GM12874 (cell line): Measurements from ENCODE around the gene GRHPR.

ENCODE experiments used
- TF ChIP-seq, protein P1 (sequence below): IDR thresholded peaks from 2 replicates; pipeline ENCODE4 v1.5.1; 2011; ENCODE audit warnings: low read depth, mild to moderate bottlenecking, control low read depth, low read length, moderate library complexity; ENCODE audit not compliant: insufficient read depth

The GRHPR gene

DNA sequence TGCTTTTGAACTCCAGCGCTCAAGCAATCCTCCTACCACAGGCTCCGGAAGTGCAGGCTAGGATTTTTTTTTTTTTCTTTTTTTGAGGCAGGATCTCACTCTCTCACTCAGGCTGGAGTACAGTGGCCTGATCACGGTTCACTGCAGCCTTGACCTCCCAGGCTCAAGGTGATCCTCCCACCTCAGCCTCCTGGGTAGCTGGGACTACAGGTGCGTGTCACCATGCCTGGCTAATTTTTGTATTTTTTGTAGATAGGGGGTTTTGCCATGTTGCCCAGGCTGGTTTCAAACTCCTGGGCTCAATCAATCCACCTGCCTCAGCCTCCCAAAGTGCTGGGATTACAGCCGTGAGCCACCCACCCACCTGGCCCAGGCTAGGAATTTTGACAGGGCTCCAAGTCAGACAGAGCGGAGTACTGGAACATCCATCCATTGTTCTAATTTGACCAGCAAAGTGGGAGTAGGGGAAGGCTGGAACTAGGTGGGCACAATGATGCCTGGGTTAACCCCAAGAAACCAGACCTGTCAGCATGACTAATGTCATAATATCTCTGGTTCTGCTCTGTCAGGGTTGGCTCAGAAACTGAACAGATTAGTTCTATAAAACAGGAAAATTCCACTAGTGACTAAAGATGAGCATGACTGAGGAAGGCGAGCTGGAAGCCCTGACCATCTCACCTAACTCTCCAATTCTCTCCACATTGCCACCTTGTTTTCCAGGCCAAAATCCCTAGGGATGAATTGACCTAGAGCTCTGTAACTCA lies 33.6 kb downstream of the GRHPR start:
- TF ChIP-seq, protein P1, sequence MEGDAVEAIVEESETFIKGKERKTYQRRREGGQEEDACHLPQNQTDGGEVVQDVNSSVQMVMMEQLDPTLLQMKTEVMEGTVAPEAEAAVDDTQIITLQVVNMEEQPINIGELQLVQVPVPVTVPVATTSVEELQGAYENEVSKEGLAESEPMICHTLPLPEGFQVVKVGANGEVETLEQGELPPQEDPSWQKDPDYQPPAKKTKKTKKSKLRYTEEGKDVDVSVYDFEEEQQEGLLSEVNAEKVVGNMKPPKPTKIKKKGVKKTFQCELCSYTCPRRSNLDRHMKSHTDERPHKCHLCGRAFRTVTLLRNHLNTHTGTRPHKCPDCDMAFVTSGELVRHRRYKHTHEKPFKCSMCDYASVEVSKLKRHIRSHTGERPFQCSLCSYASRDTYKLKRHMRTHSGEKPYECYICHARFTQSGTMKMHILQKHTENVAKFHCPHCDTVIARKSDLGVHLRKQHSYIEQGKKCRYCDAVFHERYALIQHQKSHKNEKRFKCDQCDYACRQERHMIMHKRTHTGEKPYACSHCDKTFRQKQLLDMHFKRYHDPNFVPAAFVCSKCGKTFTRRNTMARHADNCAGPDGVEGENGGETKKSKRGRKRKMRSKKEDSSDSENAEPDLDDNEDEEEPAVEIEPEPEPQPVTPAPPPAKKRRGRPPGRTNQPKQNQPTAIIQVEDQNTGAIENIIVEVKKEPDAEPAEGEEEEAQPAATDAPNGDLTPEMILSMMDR = no peak

DNA sequence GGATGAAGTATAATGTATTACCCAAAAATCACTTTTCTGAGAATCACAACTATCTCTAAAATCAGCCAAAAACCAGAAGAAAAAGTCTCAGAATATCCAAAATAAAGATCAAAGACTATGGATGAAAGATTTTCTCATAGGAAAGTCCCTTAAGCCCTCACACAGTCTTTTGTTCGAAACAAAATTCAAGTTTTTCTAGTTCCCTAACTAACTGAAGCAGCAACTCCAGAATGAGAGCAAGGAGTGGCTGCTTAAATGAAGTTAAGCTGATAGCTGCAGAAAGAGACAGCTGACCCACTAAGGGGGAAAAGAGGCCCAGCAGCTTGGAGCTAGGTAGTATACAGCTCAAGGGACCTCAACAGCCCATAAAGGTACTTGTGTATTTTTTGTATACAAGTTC lies 34.3 kb downstream of the GRHPR start:
- TF ChIP-seq, protein P1 = no peak

DNA sequence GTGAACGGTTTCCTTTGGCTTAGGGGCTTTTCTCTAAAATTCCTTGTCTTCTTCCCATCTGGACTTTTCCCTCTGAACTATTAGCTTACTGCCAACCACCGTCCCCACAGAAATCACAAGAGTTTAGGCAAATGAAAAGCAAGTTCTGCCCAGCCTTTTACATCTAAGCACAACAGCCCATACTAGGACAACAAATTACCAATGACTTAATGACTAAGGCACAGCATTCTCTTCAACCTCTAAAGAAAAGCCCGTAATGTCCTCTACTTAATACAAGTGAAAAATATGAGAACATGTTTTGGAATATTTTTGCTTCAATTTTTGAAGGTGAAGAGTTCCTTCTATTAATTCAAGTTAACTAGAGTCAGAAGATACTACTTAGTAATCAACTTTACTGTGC lies 41.5 kb downstream of the GRHPR start:
- TF ChIP-seq, protein P1 = no peak

DNA sequence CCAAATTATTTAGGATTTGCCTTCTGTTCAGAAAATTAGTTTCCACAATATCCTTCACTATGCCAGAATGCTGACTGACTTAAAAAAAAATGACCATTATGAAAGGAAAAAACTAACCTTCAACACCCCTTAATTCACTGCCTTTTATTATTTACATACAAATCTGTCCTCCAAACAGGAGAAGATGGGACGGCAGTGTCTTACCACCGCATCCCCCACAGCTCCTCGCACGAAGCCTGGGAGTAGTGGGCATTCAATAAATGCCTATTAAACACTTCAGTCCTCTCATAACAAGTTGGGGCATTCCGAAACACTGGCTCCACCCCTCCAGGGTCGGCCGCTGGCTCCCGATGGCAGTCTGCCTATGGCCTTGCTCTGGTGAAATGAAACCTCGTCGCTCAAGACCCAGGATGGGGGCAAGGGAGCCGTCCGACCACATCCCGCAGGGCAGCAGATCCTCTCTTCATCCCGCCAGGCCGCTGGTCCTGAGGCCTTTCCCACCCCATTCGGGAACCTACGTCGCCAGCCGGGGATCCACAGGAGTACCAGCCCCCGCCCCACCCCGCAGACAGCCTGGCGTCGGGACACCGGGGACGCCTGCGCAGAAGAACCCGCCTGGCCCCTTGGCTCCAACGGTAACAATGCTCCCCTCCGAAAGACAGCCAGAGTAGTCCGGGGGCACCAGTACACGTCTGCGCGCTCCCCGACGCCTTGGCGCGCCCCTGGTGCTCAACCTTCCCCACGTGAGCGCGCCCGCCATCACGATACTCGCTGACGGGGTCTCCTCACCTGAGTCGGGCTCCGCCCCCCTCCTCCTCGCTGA lies 42.1 kb downstream of the GRHPR start:
- TF ChIP-seq, protein P1 = no peak

DNA sequence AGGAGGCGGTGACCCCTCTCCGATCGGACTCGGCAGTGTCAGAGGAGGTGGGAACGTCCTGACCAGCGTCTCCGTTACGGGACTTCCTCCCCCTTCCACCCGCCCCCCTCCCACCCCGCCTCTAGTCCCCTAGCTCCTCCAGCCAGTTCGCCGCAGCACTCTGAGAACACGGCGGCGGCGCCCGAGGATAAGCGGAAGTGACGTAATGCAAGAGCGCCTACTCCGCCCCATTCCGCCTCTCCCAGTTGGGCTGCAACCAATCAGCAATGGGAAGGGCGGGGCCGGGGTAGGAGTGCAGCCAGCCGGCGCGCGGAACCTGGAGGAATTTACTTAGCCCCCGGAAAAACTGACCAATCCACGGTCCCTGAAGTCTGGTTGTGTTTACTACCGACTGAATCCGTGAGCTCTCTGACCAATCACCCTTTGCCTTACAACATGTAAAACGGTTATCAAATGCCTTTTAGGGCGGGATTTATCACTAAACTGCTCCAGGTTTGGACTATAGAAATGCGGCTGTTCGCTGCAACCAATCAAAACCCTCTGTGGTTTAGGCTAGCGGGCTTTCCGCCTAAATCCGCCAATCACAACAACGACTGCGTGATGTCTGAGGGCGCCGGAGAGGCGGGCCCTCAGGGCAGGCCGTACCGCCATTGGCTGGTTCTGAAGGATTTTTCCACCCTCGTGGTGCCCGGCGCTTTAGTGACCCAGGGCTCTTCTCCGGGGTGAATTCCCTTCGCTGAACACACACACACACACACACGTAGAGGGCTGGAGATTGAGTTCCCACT lies 42.9 kb downstream of the GRHPR start, which contains the start of gene ZBTB5:
Gene ZBTB5, minus strand, starts transcription at position 202 of the 788 bp plus-strand sequence. CDS start 22,899 bp downstream, outside the sequence.
- TF ChIP-seq, protein P1 = no peak

DNA sequence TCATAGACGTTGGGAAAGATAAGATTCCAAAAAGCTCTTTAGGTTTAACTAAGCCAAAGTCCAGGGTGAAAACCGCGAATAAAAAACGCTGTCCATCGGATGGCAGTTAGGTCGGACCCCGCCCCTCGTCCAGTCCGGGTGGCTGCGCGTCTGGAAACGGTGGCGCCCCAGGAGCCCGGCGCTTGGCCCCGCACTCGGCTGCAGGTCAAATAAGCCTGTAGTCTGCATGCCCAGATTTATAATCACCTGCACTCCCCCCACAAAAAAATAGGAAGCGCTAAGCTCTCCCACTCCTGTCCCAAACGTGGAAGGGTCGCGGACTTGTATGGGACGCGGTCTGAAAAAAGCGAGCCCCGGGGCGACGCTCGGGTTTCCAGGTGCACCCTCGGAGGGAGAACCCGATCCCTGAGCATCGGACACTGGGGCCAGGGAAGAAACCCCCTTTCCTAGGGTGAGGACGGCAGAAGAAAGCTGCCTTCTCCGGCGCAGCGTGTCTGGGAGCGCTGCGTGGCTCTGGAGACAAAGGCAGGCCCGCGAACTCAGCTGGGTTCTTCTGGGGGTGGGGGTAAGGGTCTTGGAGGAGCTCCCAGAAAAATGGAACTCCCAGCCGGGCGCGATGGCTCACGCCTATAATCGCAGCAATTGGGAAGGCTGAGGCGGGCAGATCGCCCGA lies 43.7 kb downstream of the GRHPR start:
- TF ChIP-seq, protein P1 = no peak

DNA sequence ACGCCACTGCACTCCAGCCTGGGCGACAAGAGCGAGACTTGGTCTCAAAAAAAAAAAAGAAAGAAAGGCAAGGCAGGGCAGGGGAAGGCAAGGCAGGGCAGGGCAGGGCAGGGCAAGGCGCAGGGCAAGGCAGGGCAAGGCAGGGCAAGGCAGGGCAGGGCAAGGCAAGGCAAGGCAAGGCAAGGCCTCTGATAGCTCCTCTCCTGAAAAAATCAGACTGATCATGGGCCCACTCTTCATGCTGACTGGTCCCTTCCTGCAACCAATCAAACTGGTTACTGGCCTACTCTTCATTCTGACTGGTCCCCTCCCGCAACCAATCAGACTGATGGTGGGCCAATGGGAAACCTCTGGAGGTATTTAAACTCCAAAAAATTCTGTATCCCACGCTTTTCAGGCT lies 46.1 kb downstream of the GRHPR start:
- TF ChIP-seq, protein P1 = no peak
